Smooth muscle cell (in vitro differentiated cells): ENCODE data around the gene PPFIBP2. TPM values are rescaled to one million over a fixed set of nuclear protein-coding genes. Genes with fewer than 3 reads are reported as not detected.

ENCODE experiments used
- DNase-seq: peaks from one replicate; lab custom pipeline; 2025; ENCODE audit not compliant: unreplicated experiment; lab: John Stamatoyannopoulos, UW
- H2AFZ ChIP-seq: fragments of 200-600 bp; sonication (generic); 2 replicates; pipeline ENCODE4 v1.6.0; 2016; ENCODE audit warnings: antibody characterized with exemption, low read depth, mild to moderate bottlenecking
- H3F3A ChIP-seq: fragments of 200-600 bp; sonication (generic); 2 replicates; pipeline ENCODE4 v1.6.0; 2017; ENCODE audit warnings: antibody characterized with exemption, low read depth
- H3K27ac ChIP-seq: fragments of 200-600 bp; sonication (generic); 2 replicates; pipeline ENCODE4 v1.5.1; 2016; ENCODE audit warnings: low read depth, mild to moderate bottlenecking
- H3K27me3 ChIP-seq: fragments of 200-600 bp; sonication (generic); 2 replicates; pipeline ENCODE4 v1.6.1; 2016; ENCODE audit warnings: low read depth, mild to moderate bottlenecking
- H3K36me3 ChIP-seq: fragments of 200-600 bp; sonication (generic); 2 replicates; pipeline ENCODE4 v1.5.1; 2016; ENCODE audit warnings: low read depth
- H3K4me1 ChIP-seq: fragments of 200-600 bp; sonication (generic); 2 replicates; pipeline ENCODE4 v1.5.1; 2016; ENCODE audit warnings: low read depth
- H3K4me2 ChIP-seq: fragments of 200-600 bp; sonication (generic); 2 replicates; pipeline ENCODE4 v1.6.0; 2016; ENCODE audit warnings: mild to moderate bottlenecking
- H3K4me3 ChIP-seq: fragments of 200-600 bp; sonication (generic); 2 replicates; pipeline ENCODE4 v1.5.1; 2016; ENCODE audit warnings: mild to moderate bottlenecking
- H3K79me2 ChIP-seq: fragments of 200-600 bp; sonication (generic); 2 replicates; pipeline ENCODE4 v1.6.0; 2016; ENCODE audit warnings: low read depth, mild to moderate bottlenecking
- H3K9ac ChIP-seq: fragments of 200-600 bp; sonication (generic); 2 replicates; pipeline ENCODE4 v1.6.0; 2016; ENCODE audit warnings: low read depth
- H3K9me3 ChIP-seq: fragments of 200-600 bp; sonication (generic); replicated peaks from 2 replicates; pipeline ENCODE4 v1.5.1; 2016; ENCODE audit warnings: low read depth
- H4K20me1 ChIP-seq: fragments of 200-600 bp; sonication (generic); 2 replicates; pipeline ENCODE4 v1.6.0; 2016; ENCODE audit warnings: low read depth
- CTCF ChIP-seq: fragments of 200-600 bp; sonication (generic); IDR thresholded peaks from 2 replicates; pipeline ENCODE4 v1.5.1; 2017; ENCODE audit warnings: borderline replicate concordance, mild to moderate bottlenecking, antibody characterized with exemption; ENCODE audit not compliant: insufficient read depth, poor library complexity, severe bottlenecking
- WGBS: methylation state at CpG from one replicate; pipeline ENCODE4 v1.1.7; 2016; ENCODE audit warnings: low lambda C conversion rate; 5-methylcytosine and 5-hydroxymethylcytosine counted together
- polyA plus RNA-seq: library from polyadenylated mRNA; unstranded; fragments of >200 nt; fragmentation: Nextera tagmentation; extraction: Ambion mirVana; gene quantifications from 2 replicates; pipeline ENCODE4 v1.2.1, GENCODE V29; 2016
- total RNA-seq: library from RNA; depleted of rRNA; stranded (reverse); fragments of >200 nt; gene quantifications from 2 replicates; pipeline ENCODE4 v1.2.3, GENCODE V29; 2014

Gene PPFIBP2
- total and polyA plus RNA-seq, 2 experiments from 2014 or later = 9.8 to 20.2 TPM

DNA sequence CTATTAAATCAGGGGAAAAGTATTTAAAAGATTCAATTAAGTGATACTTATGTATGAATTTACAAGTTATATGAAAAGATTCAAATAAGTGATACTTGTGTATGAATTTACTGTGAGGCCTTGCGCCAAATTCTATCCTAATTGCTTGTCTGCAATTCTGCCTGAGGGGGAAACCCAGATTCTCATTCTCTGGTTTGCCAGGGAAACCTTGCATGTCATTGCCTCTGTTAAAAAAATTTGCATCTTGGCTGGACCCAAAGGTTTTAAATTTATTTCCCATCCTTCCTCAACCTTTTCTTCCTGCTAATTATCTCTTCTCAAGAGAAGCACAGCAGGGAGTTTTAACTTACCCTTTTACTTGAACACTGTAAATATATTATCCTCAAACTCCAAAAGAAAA lies 14.7 kb upstream of the PPFIBP2 start:
- Histone ChIP-seq H2AFZ (no peak overlapping the region), H3K27me3 (no peaks in the 10 kb centered on the region), H3K9ac (no peak overlapping the region), H3K27ac (no peak overlapping the region), H3K36me3 (no peaks in the 10 kb centered on the region), H3F3A (no peaks in the 10 kb centered on the region), H4K20me1 (no peaks in the 10 kb centered on the region), H3K4me1 (no peaks in the 10 kb centered on the region), H3K4me2 (no peak overlapping the region), H3K9me3 (no peaks in the 10 kb centered on the region), H3K79me2 (no peaks in the 10 kb centered on the region), H3K4me3 (no peak overlapping the region)
- WGBS = 81% methylated on average over 1 of the region's 1 CpG
- DNase-seq = no peak
- no peak for TF ChIP-seq CTCF

- H2AFZ ChIP-seq = no peak overlapping the region
- no peak for TF ChIP-seq CTCF
- H3K79me2 ChIP-seq = no peaks in the 10 kb centered on the region
- WGBS = 96% methylated on average over 3 of the region's 3 CpGs
- no peaks in the 10 kb centered on the region for H3F3A ChIP-seq
- H3K9me3 ChIP-seq = no peaks in the 10 kb centered on the region
- H3K4me1 ChIP-seq = no peaks in the 10 kb centered on the region
- H3K36me3 ChIP-seq = no peaks in the 10 kb centered on the region
- no peaks in the 10 kb centered on the region for H3K27me3 ChIP-seq
- no peaks in the 10 kb centered on the region for H4K20me1 ChIP-seq
- H3K4me2 ChIP-seq = no peak overlapping the region
- H3K9ac ChIP-seq = no peak overlapping the region
- H3K4me3 ChIP-seq = no peak overlapping the region
- H3K27ac ChIP-seq = no peak overlapping the region
- DNase-seq = no peak
These were observed 13.5 kb upstream of the PPFIBP2 start for GRCh38 chr11:7500251-7500650.

DNA sequence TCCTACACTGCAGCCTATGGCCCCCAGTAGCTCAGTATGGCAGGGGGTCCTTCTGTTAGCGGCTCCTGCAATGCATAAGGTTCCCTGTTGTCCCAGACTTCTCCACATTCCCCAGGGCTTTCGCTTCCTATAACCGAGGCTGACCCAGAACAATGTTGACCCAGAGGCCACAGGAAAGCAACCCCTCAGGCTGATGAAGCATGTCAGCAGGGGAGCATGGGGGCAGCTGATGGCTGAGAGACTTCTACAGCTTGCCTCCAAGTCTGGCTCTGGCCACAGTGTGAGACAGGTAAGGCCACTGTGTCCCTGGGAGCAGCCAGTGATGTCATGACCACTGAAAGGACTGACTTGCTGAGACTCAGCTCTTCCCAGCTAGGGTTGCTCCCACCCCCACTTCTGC lies 12.5 kb upstream of the PPFIBP2 start:
- Histone ChIP-seq H3K36me3 (no peaks in the 10 kb centered on the region), H3K4me1 (no peaks in the 10 kb centered on the region), H3K27me3 (no peaks in the 10 kb centered on the region), H3K4me3 (no peak overlapping the region), H3F3A (no peaks in the 10 kb centered on the region), H3K4me2 (no peak overlapping the region), H2AFZ (no peak overlapping the region), H4K20me1 (no peaks in the 10 kb centered on the region), H3K9me3 (no peaks in the 10 kb centered on the region), H3K27ac (no peak overlapping the region), H3K9ac (no peak overlapping the region), H3K79me2 (no peaks in the 10 kb centered on the region)
- no peak for DNase-seq
- 86% methylated on average over 3 of the region's 3 CpGs for WGBS
- no peak for TF ChIP-seq CTCF

DNA sequence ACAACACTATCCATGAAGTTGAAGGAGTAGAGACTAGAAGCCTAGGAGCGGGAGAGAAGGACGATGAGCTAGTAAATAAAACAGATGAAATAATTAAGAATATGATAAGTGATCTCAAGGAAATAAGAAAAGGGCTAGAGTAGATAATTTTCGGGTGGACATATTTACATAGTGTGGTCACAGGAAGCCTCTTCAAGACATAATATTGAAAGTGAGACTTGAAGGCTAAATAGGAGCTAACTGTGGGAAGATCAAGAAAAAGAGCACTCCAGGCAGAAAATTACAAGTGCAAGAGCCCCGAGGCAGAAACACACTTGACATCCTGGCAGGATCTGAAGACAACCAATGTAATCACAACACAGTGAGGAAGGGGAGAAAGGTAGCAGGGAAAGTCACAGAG lies 11.9 kb upstream of the PPFIBP2 start:
- Histone ChIP-seq H3K9ac (no peak overlapping the region), H3K4me3 (no peak overlapping the region), H3K9me3 (no peaks in the 10 kb centered on the region), H3K27ac (no peak overlapping the region), H4K20me1 (no peaks in the 10 kb centered on the region), H3K79me2 (no peaks in the 10 kb centered on the region), H3F3A (no peaks in the 10 kb centered on the region), H3K27me3 (no peaks in the 10 kb centered on the region), H2AFZ (no peak overlapping the region), H3K4me2 (no peak overlapping the region), H3K4me1 (no peaks in the 10 kb centered on the region), H3K36me3 (no peaks in the 10 kb centered on the region)
- no peak for TF ChIP-seq CTCF
- 90% methylated on average over 4 of the region's 4 CpGs for WGBS
- DNase-seq = no peak
